Activated CD8-positive, alpha-beta memory T cell treated with anti-CD3 and anti-CD28 coated beads, Interleukin-2, amount 50 U/mL, for 48 hours (primary cell): ENCODE measurements around the gene ZNF419.
A peak's percentile ranks its signal among the peaks of the same experiment; 100 is the strongest.
"Not testable (repeated sequence)": the region's sequence is repeated elsewhere in the genome, so short reads cannot be mapped to it uniquely, and the experiment has no call there.

Source experiments
- DNase-seq: peaks from one replicate; pipeline ENCODE4 v3.0.0-alpha.2; 2020

The ZNF419 gene

GRCh38 chr19:57487477-57488298 lies at the start of gene ZNF419:
Gene ZNF419, plus strand, starts transcription at chr19:57487750. Its CDS starts 201 bp downstream, at chr19:57487951.
- DNase-seq: peak; percentile 94

GRCh38 chr19:57437931-57438330 lies 49.6 kb upstream of the ZNF419 start:
- DNase-seq: no peak

GRCh38 chr19:57438925-57439324 lies 48.6 kb upstream of the ZNF419 start:
- no peak for DNase-seq

- no peak for DNase-seq
These were observed 45.4 kb upstream of the ZNF419 start for GRCh38 chr19:57441979-57442752.

GRCh38 chr19:57443121-57443696 lies 44.3 kb upstream of the ZNF419 start:
- DNase-seq: no peak

- no peak for DNase-seq
These were observed 35.2 kb upstream of the ZNF419 start for GRCh38 chr19:57452307-57452706.

- no peak for DNase-seq
These were observed 21.7 kb upstream of the ZNF419 start for GRCh38 chr19:57465680-57466381.

- no peak for DNase-seq
These were observed 21.1 kb upstream of the ZNF419 start for GRCh38 chr19:57466489-57466888.

- no peak for DNase-seq
These were observed 13.9 kb upstream of the ZNF419 start for GRCh38 chr19:57473646-57474045.

- peak; percentile 85 for DNase-seq
These were observed 10.2 kb upstream of the ZNF419 start, which contains the start of gene ZNF772 for GRCh38 chr19:57477191-57478008. Gene ZNF772, minus strand, starts transcription at chr19:57477566. Its CDS starts 257 bp downstream, at chr19:57477309.

- DNase-seq: not testable (repeated sequence)
These were observed 722 bp downstream of the ZNF419 start for GRCh38 chr19:57488299-57488644.

- DNase-seq: not testable (repeated sequence)
These were observed 11.8 kb downstream of the ZNF419 start for GRCh38 chr19:57499332-57499679.

GRCh38 chr19:57499680-57500395 lies 12.3 kb downstream of the ZNF419 start, which contains the start of gene ZNF773:
Gene ZNF773, plus strand, starts transcription at chr19:57499938. Its CDS starts 143 bp downstream, at chr19:57500081.
- peak; percentile 96 for DNase-seq

- not testable (repeated sequence) for DNase-seq
These were observed 12.8 kb downstream of the ZNF419 start for GRCh38 chr19:57500400-57500799.

GRCh38 chr19:57506163-57506562 lies 18.6 kb downstream of the ZNF419 start:
- no peak for DNase-seq

- no peak for DNase-seq
These were observed 23.9 kb downstream of the ZNF419 start for GRCh38 chr19:57511484-57511883.

- no peak for DNase-seq
These were observed 25.3 kb downstream of the ZNF419 start for GRCh38 chr19:57512845-57513244.

GRCh38 chr19:57515255-57515654 lies 27.7 kb downstream of the ZNF419 start:
- no peak for DNase-seq

GRCh38 chr19:57518021-57518420 lies 30.5 kb downstream of the ZNF419 start:
- DNase-seq: not testable (repeated sequence)

- DNase-seq: peak; percentile 91
These were observed 39.8 kb downstream of the ZNF419 start, which contains the start of gene ZNF549 for GRCh38 chr19:57527136-57527881. Gene ZNF549, plus strand, starts transcription at chr19:57527356. Its CDS starts 218 bp downstream, at chr19:57527574.
